Stimulated activated CD8-positive, alpha-beta memory T cell treated with anti-CD3 and anti-CD28 coated beads, Interleukin-7, amount 100 ng/mL, for 24 hours (primary cell): ENCODE data around the gene EPSTI1.

Experiments used
- DNase-seq: peaks from one replicate; pipeline ENCODE4 v3.0.0-alpha.2; 2020; ENCODE audit warnings: low read depth

EPSTI1 gene

GRCh38 chr13:42971691-42972347 is 20.2 kb downstream of the EPSTI1 start:
- no peak for DNase-seq

- DNase-seq = peak; percentile 17
Observed at GRCh38 chr13:42970824-42971690, 21.0 kb downstream of the EPSTI1 start.

GRCh38 chr13:42969565-42970172 is 22.4 kb downstream of the EPSTI1 start:
- DNase-seq = peak; percentile 68

GRCh38 chr13:42968906-42969305 is 23.1 kb downstream of the EPSTI1 start:
- no peak for DNase-seq

GRCh38 chr13:42967660-42968059 is 24.4 kb downstream of the EPSTI1 start:
- no peak for DNase-seq

- DNase-seq = no peak
Observed at GRCh38 chr13:42965281-42965680, 26.8 kb downstream of the EPSTI1 start.

GRCh38 chr13:42964761-42965161 is 27.3 kb downstream of the EPSTI1 start:
- no peak for DNase-seq

- DNase-seq = no peak
Observed at GRCh38 chr13:42959615-42960014, 32.4 kb downstream of the EPSTI1 start.

GRCh38 chr13:42957881-42958280 is 34.2 kb downstream of the EPSTI1 start:
- DNase-seq = no peak

GRCh38 chr13:42950181-42950580 is 41.9 kb downstream of the EPSTI1 start:
- no peak for DNase-seq

- DNase-seq = no peak
Observed at GRCh38 chr13:42947925-42948324, 44.1 kb downstream of the EPSTI1 start.

- DNase-seq = no peak
Observed at GRCh38 chr13:42946927-42947326, 45.1 kb downstream of the EPSTI1 start.

GRCh38 chr13:42929886-42930535 is 62.0 kb downstream of the EPSTI1 start:
- DNase-seq = no peak

- no peak for DNase-seq
Observed at GRCh38 chr13:42926555-42926954, 65.5 kb downstream of the EPSTI1 start.

- no peak for DNase-seq
Observed at GRCh38 chr13:42926043-42926442, 66.0 kb downstream of the EPSTI1 start.

GRCh38 chr13:42925626-42926025 is 66.4 kb downstream of the EPSTI1 start:
- no peak for DNase-seq

GRCh38 chr13:42924344-42924743 is 67.7 kb downstream of the EPSTI1 start:
- no peak for DNase-seq

GRCh38 chr13:42907745-42908144 is 84.3 kb downstream of the EPSTI1 start:
- no peak for DNase-seq

GRCh38 chr13:42906257-42906656 is 85.8 kb downstream of the EPSTI1 start:
- no peak for DNase-seq

GRCh38 chr13:42905579-42905978 is 86.5 kb downstream of the EPSTI1 start:
- no peak for DNase-seq

GRCh38 chr13:42899266-42899665 is 92.8 kb downstream of the EPSTI1 start:
- no peak for DNase-seq

GRCh38 chr13:42895776-42896175 is 96.3 kb downstream of the EPSTI1 start:
- no peak for DNase-seq
